CD4-positive, CD25-positive, alpha-beta regulatory T cell (primary cell): ENCODE measurements around the gene LRRFIP2. TPM values are rescaled to one million over a fixed set of nuclear protein-coding genes. Genes with fewer than 3 reads are reported as not detected.

ENCODE experiments used
- ATAC-seq, 2 donors: fragments of 150-1000 bp; cut with Tn5 transposase; one replicate each; pipeline ENCODE4 v1.10.0; 2021; ENCODE audit warnings: low read depth in 2 of 2, moderate number of reproducible peaks in 2 of 2, moderate library complexity in 1 of 2
- DNase-seq, 3 donors: peaks; one replicate each; pipeline versions ENCODE4 v3.0.0 to v3.0.0-alpha.2; 2012 to 2022; ENCODE audit warnings: mixed read lengths in 1 of 3
- H3K27ac ChIP-seq: one replicate; pipeline ENCODE4 v1.7.0; 2013; ENCODE audit warnings: mild to moderate bottlenecking, low read length; ENCODE audit not compliant: insufficient read depth, poor library complexity, severe bottlenecking
- H3K27me3 ChIP-seq: one replicate; pipeline ENCODE4 v1.7.0; 2013; ENCODE audit warnings: low read length; ENCODE audit not compliant: control insufficient read depth, insufficient read depth
- H3K36me3 ChIP-seq: one replicate; pipeline ENCODE4 v1.7.0; 2013; ENCODE audit warnings: mild to moderate bottlenecking, low read length, moderate library complexity; ENCODE audit not compliant: control insufficient read depth, insufficient read depth
- H3K4me1 ChIP-seq: 2 replicates; pipeline ENCODE4 v1.7.0; 2013; ENCODE audit warnings: mild to moderate bottlenecking, low read length; ENCODE audit not compliant: insufficient read depth, control insufficient read depth, poor library complexity, severe bottlenecking
- H3K4me3 ChIP-seq: one replicate; pipeline ENCODE4 v1.7.0; 2013; ENCODE audit warnings: low read depth, mild to moderate bottlenecking, low read length, moderate library complexity
- H3K9me3 ChIP-seq, 2 experiments: 1 replicate in 1 of 2; 2 replicates in 1 of 2; pipeline ENCODE4 v1.7.0; 2013; ENCODE audit warnings: low read length in 2 of 2, mild to moderate bottlenecking in 1 of 2, moderate library complexity in 1 of 2; ENCODE audit not compliant: control insufficient read depth in 2 of 2
- H3K27ac Mint-ChIP-seq, 3 donors: one replicate each; pipeline ENCODE4 v1.8.0; 2020 to 2022; ENCODE audit warnings: mild to moderate bottlenecking in 3 of 3, mixed read lengths in 3 of 3, moderate library complexity in 2 of 3
- H3K27me3 Mint-ChIP-seq: one replicate; pipeline ENCODE4 v1.8.0; 2022; ENCODE audit warnings: mild to moderate bottlenecking, mixed read lengths
- H3K36me3 Mint-ChIP-seq: one replicate; pipeline ENCODE4 v1.8.0; 2020; ENCODE audit warnings: mixed read lengths
- H3K4me1 Mint-ChIP-seq, 4 donors: one replicate each; pipeline ENCODE4 v1.8.0; 2020 to 2022; ENCODE audit warnings: mixed read lengths in 4 of 4, mild to moderate bottlenecking in 1 of 4
- H3K4me3 Mint-ChIP-seq, 4 donors: one replicate each; pipeline ENCODE4 v1.8.0; 2020 to 2022; ENCODE audit warnings: mild to moderate bottlenecking in 4 of 4, mixed read lengths in 4 of 4, moderate library complexity in 3 of 4
- H3K9me3 Mint-ChIP-seq, 7 donors: one replicate each; pipeline ENCODE4 v1.8.0; 2020 to 2022; ENCODE audit warnings: mixed read lengths in 7 of 7, mild to moderate bottlenecking in 3 of 7, moderate library complexity in 2 of 7
- polyA plus RNA-seq, 4 donors: library from polyadenylated mRNA; unstranded; fragments of 300-500 nt; fragmentation: Illumina TruSeq; gene quantifications; one replicate each; pipeline ENCODE4 v1.2.3, GENCODE V29; 2021
- total RNA-seq: library from RNA; stranded (reverse); gene quantifications from one replicate; pipeline ENCODE4 v1.2.3, GENCODE V29; 2022

The LRRFIP2 gene
- total and polyA plus RNA-seq, 5 donors from 2014 or later = 14.5 to 78.5 (median 23.5) TPM

DNA sequence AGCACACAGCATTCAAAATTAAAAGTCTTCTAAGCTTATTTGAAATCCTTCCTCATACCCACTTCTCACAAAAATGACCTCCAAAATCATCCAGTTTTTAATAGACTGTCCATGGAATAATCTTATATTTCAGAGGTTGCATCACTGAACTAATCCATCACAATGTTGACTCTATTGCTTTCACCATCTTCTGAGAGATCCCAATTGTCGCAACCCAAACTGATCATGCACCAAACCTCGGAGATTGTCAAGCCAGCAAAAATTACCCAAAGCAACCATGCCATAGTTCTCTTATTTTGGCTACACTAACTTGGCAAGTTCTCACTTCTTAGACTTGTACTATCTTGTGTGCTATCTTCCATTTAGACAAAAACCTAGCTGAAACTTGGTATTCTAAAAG is 75.5 kb downstream of the LRRFIP2 start:
- no peak for DNase-seq
- Mint-ChIP-seq H3K9me3 (no peaks in the 10 kb centered on the region), H3K27ac (no peak overlapping the region), H3K36me3 (peaks cover 17% of the 10 kb centered on the region), H3K27me3 (no peaks in the 10 kb centered on the region), H3K4me3 (peak overlapping the region in 1 of 4 donors; percentile 0), H3K4me1 (peaks cover 0 to 14% (median 2%) of the 10 kb centered on the region in 4 donors)
- H3K36me3 ChIP-seq = peaks cover under 1% of the 10 kb centered on the region
- no peak overlapping the region for H3K4me3 ChIP-seq
- H3K27me3 ChIP-seq = no peaks in the 10 kb centered on the region
- H3K4me1 ChIP-seq = no peaks in the 10 kb centered on the region
- H3K27ac ChIP-seq = no peak overlapping the region
- no peaks in the 10 kb centered on the region for H3K9me3 ChIP-seq
- ATAC-seq = no peak

- Mint-ChIP-seq H3K27me3 (no peaks in the 10 kb centered on the region), H3K36me3 (peaks cover 26% of the 10 kb centered on the region), H3K4me3 (no peak overlapping the region), H3K27ac (peak overlapping the region in 1 of 3 donors; percentile 15), H3K4me1 (peaks cover 0 to 14% (median 2%) of the 10 kb centered on the region in 4 donors), H3K9me3 (no peaks in the 10 kb centered on the region)
- no peaks in the 10 kb centered on the region for H3K4me1 ChIP-seq
- ATAC-seq (no peak), DNase-seq (no peak)
- no peaks in the 10 kb centered on the region for H3K9me3 ChIP-seq
- H3K27ac ChIP-seq = no peak overlapping the region
- no peak overlapping the region for H3K4me3 ChIP-seq
- H3K27me3 ChIP-seq = no peaks in the 10 kb centered on the region
- peaks cover 6% of the 10 kb centered on the region for H3K36me3 ChIP-seq
Observed at GRCh38 chr3:37097776-37098175, 76.6 kb downstream of the LRRFIP2 start.

DNA sequence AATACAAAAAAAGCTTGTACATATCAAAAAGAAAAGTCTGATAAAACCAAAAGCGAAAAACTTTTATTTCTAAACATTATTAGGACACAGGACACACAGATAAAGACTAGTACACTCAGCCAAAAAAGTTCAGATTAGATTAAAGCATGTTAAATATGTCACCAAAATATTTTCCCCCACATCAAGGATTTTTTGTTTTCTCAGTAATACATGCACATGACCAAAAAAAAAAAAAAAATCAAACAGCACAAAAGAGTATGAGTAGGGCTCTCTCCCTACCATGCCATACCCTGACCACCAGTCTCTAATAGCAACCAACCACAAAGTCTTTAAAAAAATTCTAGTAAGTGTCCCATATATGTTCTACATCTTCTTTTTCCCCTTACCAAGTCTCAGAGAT is 77.4 kb downstream of the LRRFIP2 start:
- Mint-ChIP-seq H3K4me1 (peaks cover 0 to 12% (median under 1%) of the 10 kb centered on the region in 4 donors), H3K36me3 (peaks cover 28% of the 10 kb centered on the region), H3K27me3 (no peaks in the 10 kb centered on the region), H3K4me3 (no peak overlapping the region), H3K9me3 (no peaks in the 10 kb centered on the region), H3K27ac (no peak overlapping the region)
- Histone ChIP-seq H3K27ac (no peak overlapping the region), H3K4me3 (no peak overlapping the region), H3K36me3 (peaks cover 10% of the 10 kb centered on the region), H3K27me3 (no peaks in the 10 kb centered on the region), H3K9me3 (no peaks in the 10 kb centered on the region), H3K4me1 (no peaks in the 10 kb centered on the region)
- DNase-seq (no peak), ATAC-seq (no peak)

DNA sequence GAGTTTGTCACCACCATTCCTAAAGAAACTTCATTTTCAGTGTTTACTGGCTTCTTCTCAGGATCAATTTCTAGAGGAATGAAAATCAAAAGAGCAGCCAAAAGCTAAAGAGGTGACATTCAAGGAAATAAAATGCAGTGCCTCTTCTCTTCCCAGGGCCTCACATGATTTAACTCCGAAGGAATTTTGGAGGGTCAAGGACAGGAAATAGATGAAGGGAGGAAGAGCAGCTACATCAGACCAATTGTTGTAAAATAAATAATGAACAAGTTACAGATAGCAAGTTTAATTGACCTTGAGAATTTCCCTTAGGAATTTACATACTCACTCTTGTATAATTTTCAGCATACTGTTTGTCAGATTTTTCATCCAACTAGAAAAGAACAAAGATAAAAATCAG is 78.1 kb downstream of the LRRFIP2 start:
- Histone ChIP-seq H3K27ac (no peak overlapping the region), H3K36me3 (peaks cover 13% of the 10 kb centered on the region), H3K4me3 (no peak overlapping the region), H3K27me3 (no peaks in the 10 kb centered on the region), H3K4me1 (no peaks in the 10 kb centered on the region), H3K9me3 (no peaks in the 10 kb centered on the region)
- Mint-ChIP-seq H3K27ac (no peak overlapping the region), H3K4me3 (no peak overlapping the region), H3K27me3 (no peaks in the 10 kb centered on the region), H3K36me3 (peaks cover 30% of the 10 kb centered on the region), H3K4me1 (peaks cover 0 to 12% (median 0%) of the 10 kb centered on the region in 4 donors), H3K9me3 (no peaks in the 10 kb centered on the region)
- ATAC-seq (no peak), DNase-seq (no peak)

- ATAC-seq = no peak
- no peak overlapping the region for H3K4me3 Mint-ChIP-seq
- no peak overlapping the region for H3K27ac Mint-ChIP-seq
- H3K27me3 Mint-ChIP-seq = no peaks in the 10 kb centered on the region
- Histone ChIP-seq H3K27me3 (no peaks in the 10 kb centered on the region), H3K9me3 (no peaks in the 10 kb centered on the region), H3K27ac (no peak overlapping the region), H3K4me3 (no peak overlapping the region), H3K36me3 (peaks cover 27% of the 10 kb centered on the region), H3K4me1 (no peaks in the 10 kb centered on the region)
- peaks cover 0 to 12% (median 0%) of the 10 kb centered on the region in 4 donors for H3K4me1 Mint-ChIP-seq
- no peak for DNase-seq
- H3K9me3 Mint-ChIP-seq = no peaks in the 10 kb centered on the region
- H3K36me3 Mint-ChIP-seq = peaks cover 40% of the 10 kb centered on the region
Observed at GRCh38 chr3:37094636-37095035, 79.7 kb downstream of the LRRFIP2 start.

DNA sequence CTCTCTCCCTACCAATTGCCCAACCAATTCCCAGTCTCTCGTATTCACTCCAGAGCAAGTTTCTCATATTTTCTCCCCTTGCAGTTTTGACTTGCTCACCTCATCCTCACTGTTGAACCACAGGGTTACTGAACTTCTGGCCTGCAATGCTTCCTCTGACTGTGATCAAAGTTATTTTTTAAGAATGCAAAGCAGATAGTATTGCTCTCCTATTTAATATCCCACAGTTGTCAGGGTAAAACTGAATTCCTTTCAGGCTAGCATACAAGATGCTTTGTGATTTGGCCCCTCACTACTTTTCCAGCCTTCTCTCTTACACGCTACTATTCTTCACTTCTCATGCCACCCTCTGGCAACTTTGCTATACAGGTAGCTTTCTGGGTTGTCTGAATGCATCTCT is 80.9 kb downstream of the LRRFIP2 start:
- no peak for DNase-seq
- Mint-ChIP-seq H3K4me1 (peaks cover 0 to 8% (median 0%) of the 10 kb centered on the region in 4 donors), H3K27ac (peak overlapping the region in 2 of 3 donors; percentile 1 to 42), H3K4me3 (no peak overlapping the region), H3K9me3 (no peaks in the 10 kb centered on the region), H3K36me3 (peaks cover 42% of the 10 kb centered on the region), H3K27me3 (no peaks in the 10 kb centered on the region)
- no peaks in the 10 kb centered on the region for H3K27me3 ChIP-seq
- H3K9me3 ChIP-seq = no peaks in the 10 kb centered on the region
- no peak overlapping the region for H3K27ac ChIP-seq
- H3K4me1 ChIP-seq = no peaks in the 10 kb centered on the region
- no peak for ATAC-seq
- peaks cover 33% of the 10 kb centered on the region for H3K36me3 ChIP-seq
- H3K4me3 ChIP-seq = no peak overlapping the region

- Mint-ChIP-seq H3K27ac (peak overlapping the region in 1 of 3 donors; percentile 35), H3K4me1 (peaks cover 0 to 8% (median 0%) of the 10 kb centered on the region in 4 donors), H3K9me3 (no peaks in the 10 kb centered on the region), H3K36me3 (peaks cover 42% of the 10 kb centered on the region), H3K27me3 (no peaks in the 10 kb centered on the region), H3K4me3 (no peak overlapping the region)
- Histone ChIP-seq H3K9me3 (no peaks in the 10 kb centered on the region), H3K27me3 (no peaks in the 10 kb centered on the region), H3K4me1 (no peaks in the 10 kb centered on the region), H3K36me3 (peaks cover 35% of the 10 kb centered on the region), H3K27ac (no peak overlapping the region), H3K4me3 (no peak overlapping the region)
- ATAC-seq (no peak), DNase-seq (no peak)
Observed at GRCh38 chr3:37092484-37092883, 81.9 kb downstream of the LRRFIP2 start.

GRCh38 chr3:37087870-37088269 is 86.5 kb downstream of the LRRFIP2 start:
- DNase-seq (no peak), ATAC-seq (no peak)
- Mint-ChIP-seq H3K27me3 (no peaks in the 10 kb centered on the region), H3K27ac (no peak overlapping the region), H3K4me3 (no peak overlapping the region), H3K36me3 (peaks cover 25% of the 10 kb centered on the region), H3K9me3 (no peaks in the 10 kb centered on the region), H3K4me1 (no peaks in the 10 kb centered on the region)
- H3K4me3 ChIP-seq = no peak overlapping the region
- no peaks in the 10 kb centered on the region for H3K9me3 ChIP-seq
- H3K4me1 ChIP-seq = no peaks in the 10 kb centered on the region
- H3K36me3 ChIP-seq = peaks cover 32% of the 10 kb centered on the region
- no peaks in the 10 kb centered on the region for H3K27me3 ChIP-seq
- no peak overlapping the region for H3K27ac ChIP-seq
